Activated naive CD4-positive, alpha-beta T cell treated with anti-CD3 and anti-CD28 coated beads, Interleukin-2, amount 10 ng/mL, durations not matched to agents 7 days and 5 days (primary cell): ENCODE data around the gene ROGDI.
A peak's percentile ranks its signal among the peaks of the same experiment; 100 is the strongest.

ENCODE experiments used
- CTCF ChIA-PET: fragments of 350-600 bp; sonication (Branson Sonifier 250); formaldehyde crosslinking; loops from one replicate; lab custom pipeline; 2021; ENCODE audit warnings: antibody characterized with exemption; lab: Charles Lee
- DNase-seq: peaks from one replicate; pipeline ENCODE4 v3.0.0-alpha.2; 2020
- H3K27ac Mint-ChIP-seq: one replicate; pipeline ENCODE4 v1.8.0; 2021; ENCODE audit warnings: mild to moderate bottlenecking, moderate library complexity, mixed read lengths
- H3K27me3 Mint-ChIP-seq: one replicate; pipeline ENCODE4 v1.8.0; 2021; ENCODE audit warnings: mild to moderate bottlenecking, mixed read lengths
- H3K36me3 Mint-ChIP-seq: one replicate; pipeline ENCODE4 v1.8.0; 2021; ENCODE audit warnings: mixed read lengths
- H3K4me1 Mint-ChIP-seq: one replicate; pipeline ENCODE4 v1.8.0; 2021; ENCODE audit warnings: mixed read lengths
- H3K4me3 Mint-ChIP-seq: one replicate; pipeline ENCODE4 v1.8.0; 2021; ENCODE audit warnings: mild to moderate bottlenecking, moderate library complexity, mixed read lengths
- H3K9me3 Mint-ChIP-seq: one replicate; pipeline ENCODE4 v1.8.0; 2021; ENCODE audit warnings: mixed read lengths

ROGDI gene

DNA sequence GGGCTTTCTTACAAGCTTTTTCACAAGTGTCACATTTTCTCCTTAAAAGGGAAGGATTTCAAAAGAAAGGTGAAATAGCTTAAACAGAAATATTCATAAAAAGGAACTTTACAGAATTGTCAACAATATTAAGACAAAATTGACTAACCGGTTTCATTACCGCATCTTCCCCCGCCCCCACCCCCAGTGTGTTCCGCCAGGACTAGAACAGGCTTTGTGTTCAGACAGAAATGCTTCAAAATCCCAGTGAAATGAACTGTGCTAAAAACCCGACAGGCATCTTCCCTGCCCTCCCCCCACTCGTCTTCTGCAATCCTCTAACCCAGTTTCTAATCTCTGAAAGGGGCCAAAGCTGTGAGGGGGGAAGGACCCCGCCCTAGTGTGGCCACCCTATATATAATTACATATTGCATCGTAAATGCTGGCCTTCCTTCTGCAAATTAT, 990 bp upstream of the ROGDI start:
- H3K4me3 Mint-ChIP-seq: peak overlapping the region; percentile 83
- H3K27ac Mint-ChIP-seq: peak overlapping the region; percentile 79
- H3K36me3 Mint-ChIP-seq: peaks cover 23% of the 10 kb centered on the region
- no peaks in the 10 kb centered on the region for H3K27me3 Mint-ChIP-seq
- no peaks in the 10 kb centered on the region for H3K9me3 Mint-ChIP-seq
- peaks cover 27% of the 10 kb centered on the region for H3K4me1 Mint-ChIP-seq
- DNase-seq: no peak
- CTCF ChIA-PET: interaction anchor here (0.5 to 1.3 kb wide), 2 partner anchors 46 to 153 kb away, joined by 3 to 4 read pairs; no protein-coding TSS in a partner anchor

DNA sequence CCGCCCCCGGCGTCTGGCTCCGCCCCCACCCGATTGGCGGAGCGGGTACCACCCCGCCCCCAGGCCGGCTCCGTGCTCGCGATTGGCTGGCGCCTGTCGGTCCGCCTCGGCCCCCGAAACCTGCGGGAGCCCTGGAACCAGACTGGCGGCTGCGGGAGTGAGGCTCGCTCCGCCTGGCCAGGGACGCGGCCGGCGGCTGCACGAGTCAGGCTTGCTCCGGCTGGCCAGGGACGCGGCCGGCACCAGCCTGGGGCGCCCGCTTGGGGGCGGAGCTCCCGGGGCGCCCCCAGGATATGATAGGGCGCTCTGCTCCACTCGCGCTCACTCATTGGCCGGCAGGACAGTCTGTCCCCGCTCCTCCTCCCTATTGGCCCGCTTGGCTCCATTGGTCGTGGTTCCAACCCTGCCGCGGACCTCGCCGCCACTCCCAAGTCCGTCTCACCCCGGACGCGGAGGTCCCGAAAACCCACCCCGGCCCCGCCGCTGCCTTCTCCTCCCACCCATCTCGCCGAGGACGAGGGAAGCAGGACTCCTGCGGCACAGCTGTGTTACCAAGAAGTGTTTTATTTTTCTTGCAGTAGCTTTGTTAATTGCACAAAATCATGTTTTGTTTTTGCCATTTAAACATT, 340 bp upstream of the ROGDI start:
- H3K4me1 Mint-ChIP-seq: peaks cover 27% of the 10 kb centered on the region
- no peaks in the 10 kb centered on the region for H3K9me3 Mint-ChIP-seq
- peaks cover 23% of the 10 kb centered on the region for H3K36me3 Mint-ChIP-seq
- DNase-seq: peak; percentile 93
- peak overlapping the region; percentile 83 for H3K4me3 Mint-ChIP-seq
- H3K27ac Mint-ChIP-seq: peak overlapping the region; percentile 79
- CTCF ChIA-PET: interaction anchor here (0.5 to 1.3 kb wide), 2 partner anchors 45 to 153 kb away, joined by 3 to 4 read pairs; no protein-coding TSS in a partner anchor
- H3K27me3 Mint-ChIP-seq: no peaks in the 10 kb centered on the region

DNA sequence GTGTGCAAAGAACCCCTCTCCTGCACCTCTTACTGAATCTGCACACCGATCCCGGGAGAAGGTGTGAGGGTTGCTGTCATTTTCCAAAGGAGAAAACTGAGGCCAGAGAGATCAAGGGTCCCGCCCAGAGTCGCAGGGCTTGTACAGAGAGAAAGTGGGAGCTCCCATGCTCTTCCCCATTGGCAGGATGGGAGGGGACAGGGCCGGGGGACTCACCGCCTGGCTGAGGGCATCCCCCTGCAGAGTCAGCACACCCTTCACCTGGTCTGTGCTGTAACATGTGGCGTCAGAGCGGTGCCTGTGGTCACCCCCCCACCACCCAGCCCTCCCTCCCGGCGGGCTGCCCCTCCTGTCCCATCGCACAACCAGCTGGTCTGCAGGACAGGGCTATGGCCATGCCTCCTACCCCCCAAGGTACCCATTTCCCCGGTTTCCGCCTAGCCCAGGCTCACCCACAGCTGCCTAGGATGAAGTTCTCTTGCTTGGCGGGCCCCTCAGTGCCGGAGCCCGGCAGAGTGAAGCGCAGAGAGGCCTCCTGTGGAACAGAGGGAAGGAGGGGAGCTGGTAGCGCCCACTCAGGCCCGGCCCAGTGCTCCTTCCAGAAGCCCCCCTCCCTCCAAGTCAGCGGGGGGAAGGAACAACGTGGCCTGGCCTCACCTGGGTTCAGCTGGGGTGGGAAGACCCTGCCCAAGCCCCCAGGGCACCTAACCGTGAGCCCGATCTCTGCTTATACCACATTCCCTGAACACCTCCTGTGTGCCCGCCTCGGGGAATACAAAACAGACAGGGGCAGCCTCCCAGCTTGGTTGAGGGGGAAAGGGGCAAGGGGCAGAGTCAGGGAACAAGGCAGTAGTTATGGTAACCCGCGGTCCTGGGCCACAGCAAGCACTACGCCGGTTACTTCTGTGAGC, 1.1 kb downstream of the ROGDI start:
- H3K36me3 Mint-ChIP-seq: peaks cover 14% of the 10 kb centered on the region
- no peak for DNase-seq
- CTCF ChIA-PET: no interaction called here

DNA sequence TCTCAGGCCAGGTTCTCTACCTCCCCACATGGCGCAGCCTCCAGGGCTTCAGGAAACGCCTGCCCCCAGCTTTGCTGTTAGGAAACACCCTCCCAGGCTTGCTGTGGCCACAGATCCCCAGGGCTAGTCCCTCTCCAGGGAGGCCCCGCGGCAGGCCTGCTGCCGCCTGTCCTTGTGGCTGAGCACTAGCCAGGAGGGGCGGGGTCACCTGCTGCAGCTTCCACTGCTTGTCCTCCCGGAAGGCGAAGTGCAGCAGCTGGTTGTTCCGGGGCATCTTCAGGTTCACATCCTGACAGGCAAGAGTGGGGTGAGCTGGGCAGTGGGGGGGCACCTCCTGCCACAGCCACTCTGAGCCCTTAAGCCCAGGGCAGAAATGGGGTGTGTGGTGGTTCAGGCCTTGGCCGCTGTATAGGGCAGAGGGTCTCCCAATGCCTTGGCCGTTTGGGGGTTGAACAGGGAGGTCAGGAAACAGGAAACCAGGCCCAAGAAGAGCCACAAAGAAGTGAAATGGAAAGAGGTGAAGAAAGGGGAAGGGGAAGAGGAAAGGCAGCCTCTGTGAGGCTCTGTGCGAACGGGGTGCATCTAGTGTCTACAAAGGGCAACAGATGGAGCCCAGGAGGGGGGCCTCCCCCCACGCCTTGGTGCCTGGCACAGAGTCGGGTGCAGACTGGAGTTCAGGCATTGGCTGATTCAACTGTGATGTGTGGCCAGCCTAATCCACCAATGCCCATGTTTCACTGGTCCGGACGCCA, 2.0 kb downstream of the ROGDI start:
- CTCF ChIA-PET: interaction anchor here (1.0 kb wide), 1 partner anchor 19 kb away, joined by 3 read pairs; no protein-coding TSS in a partner anchor
- no peaks in the 10 kb centered on the region for H3K9me3 Mint-ChIP-seq
- DNase-seq: peak; percentile 38
- H3K4me1 Mint-ChIP-seq: peaks cover 27% of the 10 kb centered on the region
- peak overlapping the region; percentile 74 for H3K27ac Mint-ChIP-seq
- peaks cover 11% of the 10 kb centered on the region for H3K36me3 Mint-ChIP-seq
- peak overlapping the region; percentile 39 for H3K4me3 Mint-ChIP-seq
- no peaks in the 10 kb centered on the region for H3K27me3 Mint-ChIP-seq

More for the DNA sequence above, 1.1 kb downstream of the ROGDI start:
- peak overlapping the region; percentile 83 for H3K4me3 Mint-ChIP-seq
- H3K9me3 Mint-ChIP-seq: no peaks in the 10 kb centered on the region
- peak overlapping the region; percentile 89 for H3K27ac Mint-ChIP-seq
- H3K27me3 Mint-ChIP-seq: no peaks in the 10 kb centered on the region
- peaks cover 27% of the 10 kb centered on the region for H3K4me1 Mint-ChIP-seq

DNA sequence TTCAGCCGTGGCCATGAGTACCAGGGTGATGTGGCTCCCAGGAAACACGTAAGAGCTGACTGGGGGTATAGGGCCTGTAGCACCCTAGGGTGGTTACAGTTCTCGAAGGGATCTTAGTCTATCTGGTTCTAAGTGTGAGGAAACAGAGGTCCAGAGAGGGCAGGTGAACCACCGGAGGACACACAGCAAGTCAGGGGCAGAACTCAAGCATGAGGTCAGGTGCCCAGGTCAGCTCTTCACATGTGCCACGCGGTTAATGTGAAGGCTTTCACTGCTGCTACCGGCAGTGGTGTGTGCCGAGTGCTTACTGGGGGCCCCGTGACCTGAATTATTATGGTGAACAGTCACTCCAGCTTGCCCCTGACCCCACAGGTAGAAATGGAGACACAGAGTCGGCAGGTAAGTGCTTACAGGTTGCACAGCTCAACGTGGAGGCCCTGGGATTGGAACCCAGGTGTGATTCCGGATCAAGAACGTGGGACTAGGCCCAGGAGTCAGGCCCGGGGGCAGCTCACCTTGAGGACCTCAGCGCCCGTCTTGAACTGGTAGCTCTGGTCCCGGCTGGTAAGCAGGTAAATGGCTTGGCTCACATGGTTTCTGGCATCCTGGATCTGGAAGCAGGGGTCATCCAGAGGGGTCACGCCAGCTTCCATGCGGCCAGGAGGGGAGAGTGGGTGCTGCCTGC, 3.1 kb downstream of the ROGDI start:
- Mint-ChIP-seq H3K27me3 (no peaks in the 10 kb centered on the region), H3K4me3 (no peak overlapping the region), H3K4me1 (peaks cover 27% of the 10 kb centered on the region), H3K27ac (no peak overlapping the region), H3K9me3 (no peaks in the 10 kb centered on the region), H3K36me3 (peaks cover 2% of the 10 kb centered on the region)
- no peak for DNase-seq
- CTCF ChIA-PET: interaction anchor here (1.0 kb wide), 1 partner anchor 20 kb away, joined by 3 read pairs; no protein-coding TSS in a partner anchor

DNA sequence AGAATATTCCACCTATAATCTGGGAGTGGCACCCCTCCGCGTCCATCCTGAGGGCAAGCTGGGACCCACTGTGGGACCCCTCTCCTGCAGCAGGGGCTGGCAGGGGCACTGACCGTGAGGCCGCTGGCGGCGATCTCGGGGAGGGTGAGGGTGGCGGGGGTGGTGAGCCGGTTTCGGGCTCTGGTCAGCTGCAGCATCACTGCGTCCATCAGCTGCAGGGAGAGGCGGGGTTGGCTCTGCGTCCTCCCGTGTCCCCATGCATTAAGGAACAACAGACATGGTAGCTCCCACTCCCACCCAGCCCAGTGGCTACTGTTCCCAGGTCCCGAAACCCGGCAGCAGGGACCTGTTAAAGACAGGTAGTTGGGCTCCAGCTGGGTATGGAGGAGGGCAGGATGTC, 4.0 kb downstream of the ROGDI start:
- CTCF ChIA-PET: no interaction called here
- H3K4me1 Mint-ChIP-seq: peaks cover 22% of the 10 kb centered on the region
- H3K27me3 Mint-ChIP-seq: no peaks in the 10 kb centered on the region
- H3K27ac Mint-ChIP-seq: no peak overlapping the region
- DNase-seq: no peak
- H3K4me3 Mint-ChIP-seq: no peak overlapping the region
- no peaks in the 10 kb centered on the region for H3K9me3 Mint-ChIP-seq
- H3K36me3 Mint-ChIP-seq: no peaks in the 10 kb centered on the region

DNA sequence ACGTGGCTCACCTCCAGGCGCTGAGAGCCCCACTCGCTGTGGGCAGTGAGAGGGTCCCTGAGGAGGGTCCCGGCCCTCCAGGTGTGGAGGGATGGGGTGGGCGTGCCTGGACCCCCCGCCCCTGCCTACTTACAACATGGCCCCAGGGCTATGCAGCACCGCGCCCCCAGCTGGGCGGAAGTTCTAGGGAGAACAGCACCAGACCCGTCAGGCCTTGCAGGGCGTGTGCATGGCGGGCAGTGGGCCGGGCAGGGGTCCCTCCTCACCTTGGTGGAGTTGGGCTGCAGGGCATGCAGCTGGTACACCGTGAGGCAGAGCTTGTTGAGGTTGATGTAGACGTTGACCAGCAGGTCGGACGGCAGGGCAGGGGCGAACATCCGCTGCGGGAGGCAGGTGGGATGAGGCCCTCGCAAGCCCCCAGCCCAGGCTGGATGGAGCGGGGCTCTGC, 4.6 kb downstream of the ROGDI start:
- DNase-seq: no peak
- Mint-ChIP-seq H3K4me1 (peaks cover 15% of the 10 kb centered on the region), H3K4me3 (no peak overlapping the region), H3K36me3 (no peaks in the 10 kb centered on the region), H3K27ac (no peak overlapping the region), H3K9me3 (no peaks in the 10 kb centered on the region), H3K27me3 (no peaks in the 10 kb centered on the region)
- CTCF ChIA-PET: no interaction called here

DNA sequence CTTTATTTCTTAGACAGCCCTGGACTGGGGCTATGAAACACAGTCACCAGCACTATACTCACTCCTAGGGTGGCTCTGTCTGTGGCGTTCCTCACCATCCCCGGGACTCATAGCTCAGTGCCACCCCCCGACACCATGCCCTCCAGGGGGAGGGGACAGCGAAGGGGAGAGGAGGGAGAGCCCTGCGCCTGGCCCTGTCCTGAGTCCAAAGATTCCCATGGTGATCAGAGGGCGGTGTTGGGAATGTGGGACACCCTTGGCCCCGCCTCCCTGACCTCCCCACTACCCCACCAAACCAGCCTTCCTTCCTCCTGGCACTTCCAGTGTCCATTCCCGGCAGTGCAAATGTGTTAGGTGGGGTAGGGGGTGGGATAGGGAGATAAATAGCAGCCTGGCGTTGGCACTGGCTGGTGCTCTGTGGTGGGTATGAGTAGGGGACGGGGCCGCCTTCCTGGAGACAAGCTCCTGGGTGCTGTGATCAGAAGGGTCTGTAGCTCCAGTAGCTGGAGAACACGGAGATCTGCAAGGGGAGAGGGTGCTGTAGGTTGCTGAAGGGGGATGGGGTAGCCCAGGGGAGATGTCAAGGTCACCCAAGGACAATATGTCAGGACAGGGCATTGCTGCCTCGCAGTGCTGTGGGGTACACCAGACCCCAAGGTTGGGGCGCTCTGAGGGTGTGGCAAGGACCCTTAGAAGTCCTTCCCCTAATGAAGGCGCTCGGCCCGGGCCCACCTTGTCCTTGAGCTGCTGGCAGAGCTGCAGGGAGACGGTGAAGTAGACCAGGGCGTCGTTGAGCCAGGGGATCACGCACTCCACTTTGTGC, 5.2 kb downstream of the ROGDI start:
- Mint-ChIP-seq H3K9me3 (no peaks in the 10 kb centered on the region), H3K4me3 (no peak overlapping the region), H3K27ac (no peak overlapping the region), H3K4me1 (peaks cover 15% of the 10 kb centered on the region), H3K27me3 (no peaks in the 10 kb centered on the region), H3K36me3 (no peaks in the 10 kb centered on the region)
- CTCF ChIA-PET: no interaction called here
- DNase-seq: no peak

DNA sequence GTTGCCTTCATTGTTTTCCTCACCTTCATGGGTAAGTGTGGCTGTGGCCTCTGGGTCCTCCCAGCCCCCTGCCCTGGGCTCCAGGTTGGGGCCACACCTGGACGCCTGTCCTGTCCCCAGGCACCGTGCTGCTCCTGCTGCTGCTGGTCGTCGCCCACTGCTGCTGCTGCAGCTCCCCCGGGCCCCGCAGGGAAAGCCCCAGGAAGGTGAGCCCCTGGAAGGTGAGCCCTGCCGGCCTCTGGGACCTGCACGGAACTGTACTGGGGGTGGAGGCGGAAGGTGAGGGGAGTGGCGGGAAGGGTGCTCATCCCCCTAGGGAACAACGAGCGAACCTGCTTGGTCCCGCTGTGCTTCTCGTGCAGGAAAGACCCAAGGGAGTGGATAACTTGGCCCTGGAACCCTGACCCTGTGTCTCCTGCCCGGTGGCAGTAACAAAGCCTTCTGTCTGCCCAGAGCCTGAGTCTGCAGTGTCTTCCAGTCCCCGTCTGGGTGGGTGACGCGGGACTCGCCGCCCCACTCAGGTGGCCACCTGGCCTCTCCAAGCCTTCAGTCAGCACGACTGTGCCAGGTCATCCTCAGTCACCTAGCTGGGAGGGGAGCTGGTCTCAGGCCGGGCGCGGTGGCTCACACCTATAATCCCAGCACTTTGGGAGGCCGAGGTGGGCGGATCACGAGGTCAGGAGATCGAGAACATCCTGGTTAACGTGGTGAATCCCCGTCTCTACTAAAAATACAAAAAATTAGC, 6.4 kb downstream of the ROGDI start:
- H3K9me3 Mint-ChIP-seq: no peaks in the 10 kb centered on the region
- no peak overlapping the region for H3K4me3 Mint-ChIP-seq
- H3K27ac Mint-ChIP-seq: no peak overlapping the region
- peaks cover 11% of the 10 kb centered on the region for H3K4me1 Mint-ChIP-seq
- no peaks in the 10 kb centered on the region for H3K36me3 Mint-ChIP-seq
- CTCF ChIA-PET: no interaction called here
- DNase-seq: no peak
- no peaks in the 10 kb centered on the region for H3K27me3 Mint-ChIP-seq

DNA sequence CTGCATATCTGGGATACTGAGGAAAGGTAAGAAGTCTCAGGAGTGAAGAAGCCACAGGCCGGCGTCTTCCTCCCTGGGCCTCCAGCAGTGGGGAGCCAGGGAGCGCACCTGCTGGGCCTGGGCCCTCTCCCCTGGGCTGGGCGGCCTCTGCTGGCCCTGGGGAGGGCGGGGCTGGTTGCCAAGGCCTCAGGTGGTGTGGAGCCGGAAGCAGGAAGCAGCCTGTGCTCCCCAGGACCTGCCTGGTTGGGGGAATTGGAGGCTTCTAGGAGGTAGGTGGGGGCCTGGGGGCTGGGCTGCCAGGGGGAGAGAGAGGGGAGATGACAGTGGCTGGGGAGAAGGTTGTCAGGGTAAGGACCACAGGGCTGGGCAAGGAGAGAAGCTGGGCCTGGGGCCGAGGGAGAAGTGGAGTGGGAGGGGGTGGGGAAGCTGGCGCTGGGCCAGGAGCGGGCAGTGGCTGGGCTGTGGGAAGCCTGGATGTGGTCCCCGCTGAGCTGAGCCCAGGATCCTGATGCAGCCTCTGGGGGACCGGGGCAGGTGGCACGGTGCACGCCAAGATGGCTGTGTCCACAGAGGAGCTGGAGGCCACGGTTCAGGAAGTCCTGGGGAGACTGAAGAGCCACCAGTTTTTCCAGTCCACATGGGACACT, 7.1 kb downstream of the ROGDI start, which contains the start of gene SMIM22:
Gene SMIM22, plus strand, starts transcription at position 189 of the 647 bp plus-strand sequence. Its CDS starts 366 bp downstream, at position 555.
- CTCF ChIA-PET: no interaction called here
- no peak within 1 kb of the TSS for H3K27ac Mint-ChIP-seq
- no peaks in the 10 kb centered on the region for H3K9me3 Mint-ChIP-seq
- DNase-seq: no peak
- H3K36me3 Mint-ChIP-seq: no peaks in the 10 kb centered on the region
- H3K4me1 Mint-ChIP-seq: peaks cover 8% of the 10 kb centered on the region
- H3K27me3 Mint-ChIP-seq: peaks cover 3% of the 10 kb centered on the region
- no peak within 1 kb of the TSS for H3K4me3 Mint-ChIP-seq

DNA sequence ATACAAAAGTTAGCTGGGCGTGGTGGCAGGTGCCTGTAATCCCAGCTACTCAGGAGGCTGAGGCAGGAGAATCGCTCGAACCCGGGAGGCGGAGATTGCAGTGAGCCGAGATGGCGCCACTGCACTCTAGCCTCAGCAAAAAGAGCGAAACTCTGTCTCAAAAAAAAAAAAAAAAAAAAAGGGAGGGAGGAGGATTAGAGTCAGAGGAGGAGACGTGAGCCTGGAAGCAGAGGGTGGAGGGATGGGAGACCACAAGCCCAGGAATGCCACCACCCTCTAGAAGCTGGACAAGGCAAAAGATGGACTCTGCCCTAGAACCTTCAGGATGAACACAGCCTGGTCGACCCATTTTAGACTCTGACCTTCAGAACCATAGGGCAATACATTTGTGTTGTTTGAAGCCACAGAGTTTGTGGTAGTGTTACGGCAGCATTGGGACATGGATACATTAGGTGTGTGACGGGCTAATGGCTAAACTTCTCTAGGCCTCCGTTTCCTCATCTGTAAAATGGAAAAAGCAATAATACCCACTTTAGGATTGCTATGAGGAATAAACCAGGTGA, 9.4 kb downstream of the ROGDI start:
- no peak for DNase-seq
- no peaks in the 10 kb centered on the region for H3K9me3 Mint-ChIP-seq
- H3K27ac Mint-ChIP-seq: no peak overlapping the region
- CTCF ChIA-PET: no interaction called here
- peaks cover 7% of the 10 kb centered on the region for H3K4me1 Mint-ChIP-seq
- no peak overlapping the region for H3K4me3 Mint-ChIP-seq
- H3K27me3 Mint-ChIP-seq: peaks cover 8% of the 10 kb centered on the region
- H3K36me3 Mint-ChIP-seq: no peaks in the 10 kb centered on the region

DNA sequence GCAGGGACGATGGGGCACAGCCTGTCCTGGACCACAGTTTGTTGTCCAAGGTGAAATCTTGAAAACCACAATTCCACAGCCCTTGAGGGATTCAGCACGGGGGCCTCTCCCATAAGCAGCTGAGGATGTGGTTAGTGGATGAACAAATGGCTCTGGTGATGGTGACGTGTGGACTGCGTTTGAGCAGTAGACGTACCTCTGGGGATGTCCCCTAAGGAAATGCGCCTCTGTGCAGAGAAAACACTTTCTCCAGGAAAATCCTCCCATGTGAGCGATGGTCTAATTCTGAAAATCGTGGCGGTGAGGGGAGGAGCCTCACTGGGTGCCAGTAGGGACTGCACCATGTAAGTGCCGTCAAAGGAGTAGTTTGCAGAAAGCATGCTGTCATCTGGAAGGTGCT, 11.6 kb downstream of the ROGDI start:
- no peaks in the 10 kb centered on the region for H3K36me3 Mint-ChIP-seq
- CTCF ChIA-PET: no interaction called here
- H3K4me1 Mint-ChIP-seq: peaks cover 7% of the 10 kb centered on the region
- H3K27ac Mint-ChIP-seq: no peak overlapping the region
- H3K27me3 Mint-ChIP-seq: peaks cover 8% of the 10 kb centered on the region
- H3K4me3 Mint-ChIP-seq: no peak overlapping the region
- H3K9me3 Mint-ChIP-seq: no peaks in the 10 kb centered on the region
- DNase-seq: no peak
